Measurements from ENCODE around the gene C22orf42.
A peak's percentile ranks its signal among the peaks of the same experiment; 100 is the strongest.

Gene C22orf42

GRCh38 chr22:32132783-32133182, 26.3 kb downstream of the C22orf42 start:
- no peak for DNase-seq

GRCh38 chr22:32132126-32132525, 27.0 kb downstream of the C22orf42 start:
- no peak for DNase-seq

GRCh38 chr22:32130464-32130863, 28.6 kb downstream of the C22orf42 start:
- no peak for DNase-seq

GRCh38 chr22:32127904-32128303, 31.2 kb downstream of the C22orf42 start:
- DNase-seq: no peak

- DNase-seq: no peak
Observed at GRCh38 chr22:32123657-32124056, 35.4 kb downstream of the C22orf42 start.

DNA sequence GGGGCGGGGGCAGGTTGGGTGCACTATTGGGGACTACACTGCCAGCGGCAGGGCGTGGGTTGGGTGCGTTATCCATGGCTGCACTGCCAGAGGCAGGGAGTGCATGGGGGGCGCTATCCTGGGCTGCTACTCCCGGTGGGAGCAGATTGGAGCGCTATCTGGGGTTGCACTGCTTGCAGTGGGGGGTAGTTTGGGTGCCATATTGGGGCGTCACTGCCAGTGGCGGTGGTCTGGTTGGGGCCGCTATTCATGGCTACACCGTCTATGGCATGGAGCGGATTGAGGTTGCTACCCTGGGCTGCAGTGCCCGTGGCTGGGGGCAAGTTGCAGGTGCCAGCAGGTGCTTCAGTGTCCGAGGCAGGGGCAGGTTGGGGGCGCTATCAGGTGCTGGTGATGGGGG, 36.2 kb downstream of the C22orf42 start:
- no peak for DNase-seq

- DNase-seq: no peak
Observed at GRCh38 chr22:32120603-32121002, 38.5 kb downstream of the C22orf42 start.

- no peak for DNase-seq
Observed at GRCh38 chr22:32119568-32120235, 39.4 kb downstream of the C22orf42 start.

GRCh38 chr22:32112380-32112779, 46.7 kb downstream of the C22orf42 start:
- no peak for DNase-seq

GRCh38 chr22:32106930-32107329, 52.2 kb downstream of the C22orf42 start:
- peak; percentile 9 for DNase-seq

GRCh38 chr22:32103658-32104315, 55.3 kb downstream of the C22orf42 start:
- DNase-seq: peak; percentile 4

DNA sequence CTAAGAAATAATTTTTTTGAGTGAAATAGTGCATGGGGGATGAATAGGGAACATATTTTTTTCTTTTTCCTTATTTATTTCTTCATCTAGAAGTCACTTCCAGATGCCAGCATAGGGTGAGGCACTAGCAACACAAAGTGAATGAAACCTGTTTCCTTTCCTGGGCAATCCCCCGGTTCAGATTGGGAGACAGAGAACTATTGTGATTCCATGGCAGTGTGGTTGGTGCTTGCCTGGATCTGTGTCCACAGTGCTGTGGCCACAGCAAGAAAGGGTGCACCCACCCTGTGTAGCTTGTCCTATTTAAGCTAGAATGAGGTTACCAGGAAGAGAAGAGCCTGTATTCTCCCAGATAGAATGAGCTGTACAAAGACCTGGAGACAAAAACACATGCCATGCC, 58.4 kb downstream of the C22orf42 start:
- DNase-seq: no peak

Measured in activated CD4-positive, alpha-beta T cell treated with anti-CD3 and anti-CD28 coated beads, Interleukin-2, Interleukin-6, amounts not matched to agents 100 ng/mL and 50 ng/mL, durations not matched to agents 16 hours and 8 hours (primary cell).